OCI-LY7 (cell line): ENCODE data around the gene PTPN12.

Source experiments
- EZH2phosphoT487 ChIP-seq: fragments of 200-600 bp; sonication (generic); IDR thresholded peaks from 2 replicates; pipeline ENCODE4 v1.6.1; 2018; ENCODE audit warnings: low read depth, borderline replicate concordance, mild to moderate bottlenecking, mixed run types, antibody characterized with exemption, low read length, moderate library complexity, mixed read lengths
- TF ChIP-seq, protein P1 (sequence below): fragments of 200-600 bp; sonication (generic); conservative IDR thresholded peaks from 2 replicates; pipeline ENCODE4 v1.5.1; 2014; ENCODE audit warnings: mild to moderate bottlenecking, antibody characterized with exemption, low read length, moderate library complexity, mixed read lengths

DNA sequence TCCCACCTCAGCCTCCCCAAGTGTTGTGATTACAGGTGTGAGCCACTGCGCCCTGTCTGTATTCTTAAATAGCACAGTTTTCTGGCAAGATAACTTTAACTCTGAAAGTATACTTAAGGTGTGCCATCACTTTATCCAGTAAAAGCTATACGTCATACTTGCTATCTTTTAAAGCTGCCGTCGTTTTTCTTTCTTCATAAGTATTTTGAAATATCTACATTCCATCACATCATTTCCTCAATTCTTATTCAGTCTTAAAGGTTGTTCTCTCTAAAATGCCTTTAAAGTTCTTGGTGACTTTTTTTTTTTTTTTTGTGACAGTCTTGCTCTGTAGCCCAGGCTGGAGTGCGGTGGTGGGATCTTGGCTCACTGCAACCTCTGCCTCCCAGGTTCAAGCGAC is 34.7 kb downstream of the PTPN12 start:
- TF ChIP-seq, protein P1, sequence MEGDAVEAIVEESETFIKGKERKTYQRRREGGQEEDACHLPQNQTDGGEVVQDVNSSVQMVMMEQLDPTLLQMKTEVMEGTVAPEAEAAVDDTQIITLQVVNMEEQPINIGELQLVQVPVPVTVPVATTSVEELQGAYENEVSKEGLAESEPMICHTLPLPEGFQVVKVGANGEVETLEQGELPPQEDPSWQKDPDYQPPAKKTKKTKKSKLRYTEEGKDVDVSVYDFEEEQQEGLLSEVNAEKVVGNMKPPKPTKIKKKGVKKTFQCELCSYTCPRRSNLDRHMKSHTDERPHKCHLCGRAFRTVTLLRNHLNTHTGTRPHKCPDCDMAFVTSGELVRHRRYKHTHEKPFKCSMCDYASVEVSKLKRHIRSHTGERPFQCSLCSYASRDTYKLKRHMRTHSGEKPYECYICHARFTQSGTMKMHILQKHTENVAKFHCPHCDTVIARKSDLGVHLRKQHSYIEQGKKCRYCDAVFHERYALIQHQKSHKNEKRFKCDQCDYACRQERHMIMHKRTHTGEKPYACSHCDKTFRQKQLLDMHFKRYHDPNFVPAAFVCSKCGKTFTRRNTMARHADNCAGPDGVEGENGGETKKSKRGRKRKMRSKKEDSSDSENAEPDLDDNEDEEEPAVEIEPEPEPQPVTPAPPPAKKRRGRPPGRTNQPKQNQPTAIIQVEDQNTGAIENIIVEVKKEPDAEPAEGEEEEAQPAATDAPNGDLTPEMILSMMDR = no peak
- TF ChIP-seq EZH2phosphoT487 = no peak
